AG08395 (cell line): ENCODE results near the gene LIG1.

Experiments
- DNase-seq: peaks from one replicate; pipeline ENCODE4 v3.0.0; 2012; ENCODE audit warnings: mixed read lengths, low spot score

LIG1 gene

GRCh38 chr19:48169939-48170803 lies at the start of gene LIG1, which contains the start of gene ZSWIM9:
Gene LIG1, minus strand, starts transcription at chr19:48170344. Its CDS starts 4,778 bp downstream, at chr19:48165566.
Gene ZSWIM9, plus strand, starts transcription at chr19:48170680. Its CDS starts 1,123 bp downstream, at chr19:48171803.
- peak; percentile 97 for DNase-seq

- no peak for DNase-seq
These were observed 48.9 kb upstream of the LIG1 start for GRCh38 chr19:48218997-48219396.

DNA sequence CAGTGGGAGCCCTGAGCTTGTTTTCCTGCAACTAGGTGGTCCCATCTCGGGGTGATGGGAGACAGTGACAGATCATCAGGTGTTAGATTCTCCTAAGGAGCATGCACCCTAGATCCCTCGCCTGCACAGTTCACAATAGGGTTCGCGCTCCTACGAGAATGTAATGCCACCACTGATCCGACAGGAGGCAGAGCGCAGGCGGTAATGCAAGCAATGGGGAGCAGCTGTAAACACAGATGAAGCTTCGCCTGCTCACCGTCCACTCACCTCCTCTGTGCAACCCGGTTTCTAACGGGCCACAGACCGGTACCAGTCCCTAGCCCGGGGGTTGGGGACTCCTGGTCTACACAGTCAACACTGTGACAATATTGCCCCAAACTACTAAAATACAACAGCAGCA lies 46.8 kb upstream of the LIG1 start:
- no peak for DNase-seq

DNA sequence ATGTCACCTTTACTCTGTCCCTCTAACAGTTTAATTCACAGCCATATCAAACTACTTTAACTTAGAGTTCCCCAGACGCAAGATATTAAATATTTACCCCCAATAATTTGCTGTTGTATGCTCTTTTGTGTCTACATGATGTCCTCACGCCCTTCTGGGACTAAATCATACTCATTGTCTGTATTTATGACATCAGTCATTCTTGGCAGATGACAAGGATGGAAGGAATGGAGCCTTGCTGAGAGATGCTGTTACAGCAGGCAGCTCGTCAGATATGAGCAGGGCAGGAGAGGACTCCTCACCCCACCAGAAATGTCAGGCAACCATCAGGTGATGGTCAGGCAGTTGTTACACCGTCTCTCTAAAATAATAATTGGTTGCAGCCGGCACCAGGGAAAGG lies 43.8 kb upstream of the LIG1 start:
- no peak for DNase-seq

DNA sequence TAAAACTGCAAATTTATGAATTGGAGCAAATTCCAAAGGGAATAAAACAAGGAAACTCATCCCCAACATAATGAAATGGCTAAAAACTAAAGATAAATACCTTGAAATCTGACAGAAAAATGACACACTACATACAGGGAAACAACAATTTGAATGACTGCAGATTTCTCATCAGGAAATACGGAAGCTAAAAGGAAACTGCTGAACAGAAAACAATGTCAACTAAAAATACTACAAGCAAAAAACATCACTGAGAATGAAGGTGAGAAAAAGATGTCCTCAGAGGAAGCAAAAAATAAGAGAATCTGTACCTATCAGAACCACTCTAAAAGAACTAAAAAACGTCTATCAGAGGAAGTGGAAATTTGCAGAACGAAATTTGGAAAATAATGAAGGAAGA lies 39.9 kb upstream of the LIG1 start:
- DNase-seq = no peak

DNA sequence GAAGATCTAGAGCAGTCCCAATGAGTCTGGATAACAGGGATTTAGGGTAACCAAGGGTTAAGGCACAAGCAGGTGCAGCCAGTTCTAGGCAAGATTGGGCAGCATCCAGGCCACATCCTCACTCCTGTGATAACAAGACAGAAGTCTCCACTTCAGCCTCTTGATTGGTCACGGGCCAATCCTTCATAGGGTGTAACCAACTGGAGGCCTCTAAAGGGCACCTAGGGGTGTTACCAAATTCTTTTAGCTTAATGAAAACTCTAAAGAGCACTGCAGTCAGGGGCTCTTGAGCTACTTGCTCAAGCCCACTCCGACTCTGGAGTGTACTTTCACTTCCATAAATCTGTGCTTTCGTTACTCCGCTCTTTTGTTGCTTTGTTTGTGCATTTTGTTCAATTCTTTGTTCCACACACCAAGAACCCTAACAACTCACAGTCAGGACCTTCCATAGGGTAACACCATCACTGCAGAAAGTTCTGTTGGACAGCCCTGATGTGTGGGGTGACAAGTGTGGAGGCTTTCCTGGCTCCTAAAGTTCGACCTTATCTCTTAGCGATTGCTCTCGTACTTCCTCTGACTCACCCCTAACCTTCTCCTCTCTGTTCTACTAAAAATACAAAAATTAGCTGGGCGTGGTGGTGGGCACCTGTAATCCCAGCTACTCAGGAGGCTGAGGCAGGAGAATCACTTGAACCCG lies 36.4 kb upstream of the LIG1 start:
- no peak for DNase-seq

GRCh38 chr19:48203794-48204628 lies 33.9 kb upstream of the LIG1 start:
- DNase-seq = peak; percentile 99

DNA sequence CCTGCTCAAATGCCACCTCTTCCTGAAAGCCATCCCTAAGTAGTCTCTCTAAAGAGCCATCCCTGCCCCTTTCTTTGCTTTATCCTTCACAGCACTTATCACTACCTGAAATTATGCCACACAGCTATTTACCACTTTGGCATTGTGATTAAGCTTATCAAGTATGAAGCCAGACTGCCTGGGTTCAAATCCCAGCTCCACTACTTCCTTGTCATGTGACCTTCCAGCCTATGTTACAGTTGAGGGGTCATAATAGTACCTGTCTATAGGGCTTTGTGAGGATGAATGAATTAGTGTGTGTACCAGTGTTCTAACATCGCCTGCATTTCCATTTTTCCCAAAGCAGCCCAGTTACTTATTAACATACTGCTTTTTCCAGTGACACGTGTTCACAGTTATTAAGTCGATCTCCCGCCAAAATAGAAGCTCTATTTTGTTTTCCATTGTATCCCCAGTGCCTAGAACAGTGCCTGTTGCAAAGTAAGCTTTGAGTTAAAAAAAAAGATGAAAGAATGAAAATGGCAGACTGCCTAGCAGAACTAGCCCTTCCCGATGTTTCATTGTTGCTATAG lies 33.2 kb upstream of the LIG1 start:
- DNase-seq = no peak

GRCh38 chr19:48196933-48197665 lies 27.0 kb upstream of the LIG1 start:
- DNase-seq = no peak

GRCh38 chr19:48196321-48196763 lies 26.2 kb upstream of the LIG1 start:
- DNase-seq = no peak

DNA sequence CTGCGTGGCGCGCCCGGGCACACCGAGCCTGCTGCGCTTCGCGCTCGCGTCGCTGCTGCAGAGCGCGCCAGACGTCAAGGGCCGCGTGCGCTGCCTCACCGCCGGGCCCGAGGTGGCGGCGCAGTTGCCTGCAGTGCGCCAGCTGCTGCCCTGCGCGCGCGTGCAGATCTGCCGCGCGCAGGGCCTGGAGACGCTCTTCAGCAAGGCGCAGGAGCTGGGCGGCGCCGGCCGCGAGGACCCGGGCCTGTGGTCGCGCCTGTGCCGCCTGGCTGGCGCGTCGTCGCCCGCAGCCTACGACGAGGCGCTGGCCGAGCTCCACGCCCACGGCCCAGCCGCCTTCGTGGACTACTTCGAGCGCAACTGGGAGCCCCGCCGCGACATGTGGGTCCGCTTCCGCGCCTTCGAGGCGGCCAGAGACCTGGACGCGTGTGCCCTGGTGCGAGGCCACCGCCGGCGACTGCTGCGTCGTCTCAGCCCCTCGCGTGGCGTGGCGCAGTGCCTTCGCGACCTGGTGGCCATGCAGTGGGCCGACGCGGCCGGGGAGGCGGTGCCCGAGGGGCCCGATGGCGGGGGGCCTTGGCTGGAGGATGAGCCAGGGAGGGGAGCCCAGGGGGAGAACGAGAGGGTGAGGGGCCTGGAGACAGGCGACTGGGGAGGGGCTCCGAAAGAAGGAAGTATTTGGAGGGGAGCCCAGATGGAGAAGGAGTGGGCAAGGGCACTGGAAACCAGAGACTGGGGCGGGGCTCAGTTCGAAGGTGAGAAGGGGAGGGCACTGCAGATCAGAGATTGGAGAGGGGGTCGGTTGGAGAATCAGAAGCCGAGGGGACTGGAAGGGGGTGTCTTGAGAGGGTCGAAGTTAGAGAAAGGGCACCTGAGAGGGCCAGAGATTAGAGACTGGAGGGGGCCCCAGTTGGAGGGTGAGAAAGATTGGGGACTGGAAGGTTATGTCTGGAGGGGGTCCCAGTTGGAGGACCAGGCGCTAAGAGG lies 25.0 kb upstream of the LIG1 start:
- DNase-seq = no peak

GRCh38 chr19:48194041-48194843 lies 24.1 kb upstream of the LIG1 start:
- DNase-seq = peak; percentile 33

- no peak for DNase-seq
These were observed 22.6 kb upstream of the LIG1 start for GRCh38 chr19:48192750-48193149.

DNA sequence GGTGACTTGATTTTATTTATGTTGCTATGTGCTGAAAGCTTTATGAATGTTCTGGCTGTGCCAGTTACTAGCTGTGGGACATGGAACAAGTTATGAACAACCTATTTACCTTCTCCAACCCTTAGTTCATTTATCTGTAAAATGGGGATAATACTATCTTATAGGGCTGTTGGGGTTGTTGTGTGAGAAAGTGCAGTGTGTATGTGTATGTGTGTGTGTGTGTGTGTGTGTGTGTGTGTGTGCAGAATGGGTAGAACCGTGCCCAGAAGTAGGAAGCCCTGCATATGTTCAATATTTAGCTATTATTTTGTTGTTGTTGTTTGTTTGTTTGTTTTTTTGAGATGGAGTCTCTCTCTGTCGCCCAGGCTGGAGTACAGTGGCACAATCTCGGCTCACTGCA lies 20.7 kb upstream of the LIG1 start:
- no peak for DNase-seq

DNA sequence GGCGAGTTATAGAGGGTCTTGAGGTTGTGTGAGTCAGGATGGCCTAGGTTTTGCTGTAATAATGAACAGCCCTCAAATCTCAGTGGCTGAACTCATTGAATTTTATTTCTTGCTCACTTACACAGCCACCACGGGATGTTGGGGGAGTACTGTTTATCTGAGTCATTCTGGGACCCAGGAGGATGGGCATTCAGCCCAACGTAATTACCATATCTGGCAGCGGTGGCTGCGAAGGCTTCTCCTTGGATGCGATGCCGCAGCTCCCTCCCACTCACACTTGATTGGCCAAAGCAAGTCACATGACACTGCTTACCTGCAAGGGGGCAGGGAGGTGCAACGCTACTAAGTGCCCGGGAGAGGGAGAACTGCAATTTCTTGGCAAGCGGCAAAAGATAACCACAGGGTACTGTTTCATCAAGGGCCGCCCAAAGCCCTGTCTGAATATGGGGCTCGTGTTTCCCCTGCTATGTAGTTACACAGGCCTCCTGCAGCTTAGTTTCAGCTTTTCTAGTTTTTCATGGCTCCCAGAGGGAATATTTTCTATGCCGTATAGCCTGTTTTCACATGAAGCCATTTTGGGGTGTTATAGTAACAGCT lies 20.2 kb upstream of the LIG1 start:
- DNase-seq = no peak

- DNase-seq = no peak
These were observed 16.4 kb upstream of the LIG1 start for GRCh38 chr19:48186541-48186991.

DNA sequence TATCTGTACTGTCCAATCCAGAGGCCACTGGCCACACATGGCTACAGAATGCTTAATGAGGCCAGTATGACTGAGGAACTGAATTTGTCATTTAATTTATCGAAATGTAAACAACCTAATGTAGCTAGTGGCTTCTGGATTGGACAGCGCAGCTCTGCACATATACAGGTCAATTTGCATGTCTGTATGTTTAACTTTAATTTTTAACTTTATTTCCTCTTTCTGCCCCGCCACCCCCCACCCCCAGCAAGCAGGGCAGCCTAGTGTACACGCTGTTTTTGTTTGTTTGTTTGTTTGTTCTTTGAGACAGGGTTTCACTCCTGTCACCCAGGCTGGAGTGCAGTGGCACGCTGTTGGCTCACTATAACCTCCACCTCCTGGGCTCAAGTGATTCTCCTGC lies 15.9 kb upstream of the LIG1 start:
- no peak for DNase-seq

- DNase-seq = no peak
These were observed 13.2 kb upstream of the LIG1 start for GRCh38 chr19:48183356-48183755.

- DNase-seq = no peak
These were observed 12.3 kb upstream of the LIG1 start for GRCh38 chr19:48182434-48182833.
